AG04450 (cell line): Measurements from ENCODE around the gene INTS13. TPM values are rescaled to one million over a fixed set of nuclear protein-coding genes. Genes with fewer than 3 reads are reported as not detected.

Experiments used
- CTCF ChIA-PET: fragments of 300-600, 350-600 bp; formaldehyde crosslinking; extraction: SDS; loops from one replicate; lab custom pipeline; 2022; ENCODE audit warnings: antibody characterized with exemption, inconsistent platforms; lab: Charles Lee
- POLR2A ChIA-PET: fragments of 350-600 bp; formaldehyde crosslinking; extraction: SDS; loops from one replicate; lab custom pipeline; 2021; ENCODE audit warnings: antibody characterized with exemption, inconsistent platforms; lab: Yijun Ruan, JAX
- DNase-seq: peaks from one replicate; pipeline ENCODE4 v3.0.0-alpha.2; 2011; ENCODE audit warnings: low read depth, low spot score
- H3K27ac ChIP-seq: one replicate; pipeline ENCODE4 v1.5.1; 2012; ENCODE audit warnings: low read depth, low read length, control low read depth
- H3K27me3 ChIP-seq: one replicate; pipeline ENCODE4 v1.6.0; 2012; ENCODE audit warnings: low read length; ENCODE audit not compliant: control insufficient read depth, insufficient read depth
- H3K4me3 ChIP-seq: 2 replicates; pipeline ENCODE4 v1.5.1; 2011; ENCODE audit warnings: mild to moderate bottlenecking, low read depth, low read length, control low read depth
- H3K9me3 ChIP-seq: 2 replicates; pipeline ENCODE4 v1.5.1; 2012; ENCODE audit warnings: low read length; ENCODE audit not compliant: control insufficient read depth, insufficient read depth
- CTCF ChIP-seq: IDR thresholded peaks from 2 replicates; pipeline ENCODE4 v1.5.1; 2011; ENCODE audit warnings: low read depth, low read length, control low read depth, inconsistent platforms
- polyA plus RNA-seq: library from polyadenylated mRNA; depleted of rRNA; stranded (reverse); fragments of >200 nt; gene quantifications from 2 replicates; pipeline ENCODE4 v1.2.3, GENCODE V29; 2011

The INTS13 gene
- polyA plus RNA-seq, 1 experiment: 38.3 TPM

- CTCF ChIA-PET: no interaction called here
- no peak overlapping the region for H3K27ac ChIP-seq
- H3K9me3 ChIP-seq: peaks cover 4% of the 10 kb centered on the region
- H3K4me3 ChIP-seq: no peak overlapping the region
- POLR2A ChIA-PET: no interaction called here
- DNase-seq: no peak
- no peak for TF ChIP-seq CTCF
- H3K27me3 ChIP-seq: no peaks in the 10 kb centered on the region
Observed at GRCh38 chr12:26940516-26941214, 2.9 kb upstream of the INTS13 start.

- no peaks in the 10 kb centered on the region; the same call in 1 of the 2 replicates for H3K9me3 ChIP-seq
- no peaks in the 10 kb centered on the region for H3K27me3 ChIP-seq
- TF ChIP-seq CTCF: no peak
- H3K27ac ChIP-seq: no peak overlapping the region
- ChIA-PET POLR2A (interaction anchor here (0.7 kb wide), 1 partner anchor 701 kb away, joined by 3 read pairs; no protein-coding TSS in a partner anchor), CTCF (no interaction called here)
- no peak for DNase-seq
- H3K4me3 ChIP-seq: peak overlapping the region; percentile 94
Observed at GRCh38 chr12:26939953-26940352, 2.2 kb upstream of the INTS13 start.

- DNase-seq: no peak
Observed at GRCh38 chr12:26939192-26939832, 1.5 kb upstream of the INTS13 start.

GRCh38 chr12:26938701-26939062 lies 901 bp upstream of the INTS13 start:
- ChIA-PET CTCF (interaction anchor here (1.0 kb wide), 1 partner anchor 77 kb away, joined by 3 read pairs; no protein-coding TSS in a partner anchor), POLR2A (interaction anchor here (1.0 kb wide), 1 partner anchor 82 kb away, joined by 3 read pairs; no protein-coding TSS in a partner anchor)
- TF ChIP-seq CTCF: no peak
- H3K9me3 ChIP-seq: no peaks in the 10 kb centered on the region; the same call in 1 of the 2 replicates
- H3K27me3 ChIP-seq: no peaks in the 10 kb centered on the region
- DNase-seq: no peak
- H3K27ac ChIP-seq: peak overlapping the region; percentile 92
- H3K4me3 ChIP-seq: peak overlapping the region; percentile 94

More at GRCh38 chr12:26939192-26939832, 1.5 kb upstream of the INTS13 start:
- ChIA-PET CTCF (interaction anchor here (1.0 kb wide), 1 partner anchor 77 kb away, joined by 3 read pairs; no protein-coding TSS in a partner anchor), POLR2A (interaction anchor here (0.7 to 1.0 kb wide), 2 partner anchors 82 to 702 kb away, joined by 3 read pairs; no protein-coding TSS in a partner anchor)
- no peaks in the 10 kb centered on the region; the same call in 1 of the 2 replicates for H3K9me3 ChIP-seq
- peak overlapping the region; percentile 94 for H3K4me3 ChIP-seq
- no peak for TF ChIP-seq CTCF
- H3K27me3 ChIP-seq: no peaks in the 10 kb centered on the region
- H3K27ac ChIP-seq: peak overlapping the region; percentile 92

- Histone ChIP-seq H3K27me3 (no peaks in the 10 kb centered on the region), H3K27ac (peak overlapping the region; percentile 98), H3K9me3 (no peaks in the 10 kb centered on the region; the same call in 1 of the 2 replicates), H3K4me3 (peak overlapping the region; percentile 94)
- no peak for TF ChIP-seq CTCF
- CTCF ChIA-PET: no interaction called here
- POLR2A ChIA-PET: interaction anchor here (0.7 kb wide), 1 partner anchor 1288 kb away, joined by 3 read pairs; no protein-coding TSS in a partner anchor
- DNase-seq: no peak
Observed at GRCh38 chr12:26937443-26937862, 328 bp downstream of the INTS13 start.
